Peyer's patch (tissue), 4 donors: ENCODE measurements around the gene SERTAD4.

ENCODE experiments used
- CTCF ChIP-seq, 6 experiments: fragments of 450-650 bp in 4 of 6; fragments of 200-600 bp in 2 of 6; sonication (generic) in 1 of 6; IDR thresholded peaks; one replicate each; pipeline ENCODE4 v1.5.1; 2017 to 2019; ENCODE audit warnings: antibody characterized with exemption in 6 of 6, mild to moderate bottlenecking in 3 of 6, moderate library complexity in 1 of 6
- POLR2A ChIP-seq, 2 donors: fragments of 450-650 bp; IDR thresholded peaks; one replicate each; pipeline ENCODE4 v1.5.1; 2017; ENCODE audit warnings: antibody characterized with exemption in 2 of 2, mild to moderate bottlenecking in 2 of 2, moderate library complexity in 2 of 2

GRCh38 chr1:210239349-210240111 is 6.9 kb downstream of the SERTAD4 start:
- peak in 4 of 6 experiments; percentile 18 to 39 (median 28) for TF ChIP-seq CTCF (IDR thresholded peaks at IDR 0.05)
- no peak for TF ChIP-seq POLR2A (IDR thresholded peaks at IDR 0.05)
